GM21786 (cell line): ENCODE data around the gene SND1.

Source experiments
- ATAC-seq: cut with Tn5 transposase; IDR thresholded peaks from one replicate; pipeline ENCODE4 v1.9.1; 2021; ENCODE audit not compliant: unreplicated experiment

The SND1 gene

DNA sequence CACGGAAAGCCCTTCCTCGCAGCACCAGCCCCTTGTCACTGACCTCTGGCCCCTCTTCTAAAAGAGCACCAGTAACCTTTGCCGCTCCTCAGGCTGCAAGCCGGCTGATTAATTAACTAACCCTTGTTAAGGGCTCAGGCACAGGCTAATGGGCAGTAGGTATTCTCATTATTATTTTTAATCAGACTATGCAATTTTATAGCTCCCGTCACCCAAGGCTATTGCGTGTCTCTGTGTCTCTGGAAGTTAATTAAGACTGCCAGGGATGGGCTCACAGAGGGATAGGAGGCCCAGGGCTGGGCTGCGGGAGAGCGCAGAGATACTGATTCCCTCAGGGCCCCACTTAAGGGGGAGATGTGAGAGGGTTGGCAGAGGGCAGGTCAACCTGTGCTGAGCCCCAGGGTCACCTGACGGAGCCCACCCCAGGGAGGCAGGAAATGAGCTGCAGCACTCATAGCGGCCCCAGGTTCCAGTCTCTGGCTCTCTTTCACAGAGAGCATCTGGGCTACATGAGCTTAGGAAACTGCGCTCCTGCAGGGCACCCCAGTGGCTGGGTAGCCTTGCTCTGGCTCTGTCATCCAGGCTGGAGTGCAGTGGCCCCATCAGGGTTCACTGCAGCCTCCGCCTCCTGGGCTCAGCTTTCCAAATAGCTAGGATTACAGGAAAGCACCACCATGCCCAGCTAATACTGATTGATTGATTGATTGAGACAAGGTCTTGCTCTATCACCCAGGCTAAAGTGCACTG is 471.5 kb downstream of the SND1 start:
- no peak for ATAC-seq

DNA sequence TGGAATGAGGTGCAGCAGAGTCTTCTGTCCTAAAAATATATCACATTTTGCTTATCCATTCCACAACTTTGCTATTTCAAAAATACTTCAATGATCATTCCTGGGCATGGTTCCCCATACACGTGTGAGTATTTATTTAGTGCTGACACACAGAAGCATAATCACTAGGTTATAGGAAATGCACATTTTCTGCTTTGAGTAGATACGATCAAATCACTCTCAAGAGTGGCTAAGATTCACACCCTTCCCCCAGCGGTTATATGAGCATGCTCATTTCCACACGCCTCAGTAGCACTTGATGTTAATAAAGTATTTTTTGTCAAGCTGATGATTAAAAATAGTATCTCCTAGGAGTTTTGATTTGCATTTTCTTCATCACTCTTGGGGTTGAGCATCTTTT is 472.8 kb downstream of the SND1 start:
- no peak for ATAC-seq

DNA sequence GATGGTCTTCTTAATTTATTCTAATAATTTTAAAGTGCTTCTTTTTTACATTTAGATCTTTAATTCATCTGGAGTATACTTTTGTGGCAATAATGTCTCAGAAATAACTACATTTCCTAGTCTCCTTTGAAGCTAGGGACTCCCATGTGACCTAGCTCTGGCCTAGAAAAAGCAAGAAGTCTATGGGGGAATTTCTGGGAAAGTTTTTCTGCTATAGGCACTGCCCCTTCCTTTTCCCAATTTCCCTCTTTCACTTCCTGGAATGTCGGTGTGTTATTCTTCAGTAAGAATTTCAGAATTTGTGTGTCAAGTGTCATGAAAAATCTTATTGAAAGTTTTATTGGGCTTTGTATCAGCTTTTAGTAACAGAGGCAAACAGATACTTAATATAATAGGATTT is 473.8 kb downstream of the SND1 start:
- no peak for ATAC-seq

DNA sequence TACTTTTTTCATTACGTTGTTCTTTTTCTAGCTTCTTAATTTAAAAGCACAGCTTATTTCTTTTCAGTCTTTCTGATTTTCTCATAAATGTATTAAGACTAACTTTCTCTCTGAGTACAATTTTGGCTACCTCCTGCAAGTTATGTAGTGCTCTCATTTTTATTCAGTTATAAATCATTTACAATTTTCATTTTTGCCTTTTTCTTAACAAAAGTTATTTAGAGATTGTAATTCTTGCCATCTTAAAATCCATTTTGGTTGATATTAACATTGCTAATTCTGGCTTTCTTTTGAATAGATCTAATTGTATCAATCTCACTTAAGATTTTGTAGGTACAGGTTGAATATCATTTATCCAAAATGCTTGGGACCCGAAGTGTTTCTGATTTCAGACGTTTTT is 476.4 kb downstream of the SND1 start:
- no peak for ATAC-seq

- no peak for ATAC-seq
Observed at GRCh38 chr7:128129224-128129864, 477.4 kb downstream of the SND1 start.

DNA sequence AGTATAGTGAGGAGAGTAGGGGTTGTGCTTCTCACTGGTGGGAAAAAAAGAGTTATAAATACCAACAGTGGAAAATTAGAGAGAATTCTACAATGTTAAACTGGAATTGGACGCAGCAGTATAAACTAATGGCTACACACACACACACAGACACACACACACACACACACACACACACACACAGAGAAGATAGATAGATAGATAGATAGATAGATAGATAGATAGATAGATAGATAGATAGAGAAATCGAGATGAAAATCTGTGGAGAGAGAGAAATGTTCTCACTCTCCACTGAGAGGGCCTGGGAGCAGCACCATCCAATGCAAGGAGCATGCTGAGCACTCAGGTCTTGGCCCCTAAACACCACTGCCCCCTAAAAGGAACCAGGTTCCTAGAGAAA is 479.1 kb downstream of the SND1 start:
- ATAC-seq, result no peak

- ATAC-seq, result no peak
Observed at GRCh38 chr7:128131731-128132130, 479.7 kb downstream of the SND1 start.

- no peak for ATAC-seq
Observed at GRCh38 chr7:128132426-128133069, 480.6 kb downstream of the SND1 start.

GRCh38 chr7:128135159-128135514 is 483.1 kb downstream of the SND1 start:
- no peak for ATAC-seq

- ATAC-seq, result peak; percentile 92
Observed at GRCh38 chr7:128135515-128136214, 483.7 kb downstream of the SND1 start.

DNA sequence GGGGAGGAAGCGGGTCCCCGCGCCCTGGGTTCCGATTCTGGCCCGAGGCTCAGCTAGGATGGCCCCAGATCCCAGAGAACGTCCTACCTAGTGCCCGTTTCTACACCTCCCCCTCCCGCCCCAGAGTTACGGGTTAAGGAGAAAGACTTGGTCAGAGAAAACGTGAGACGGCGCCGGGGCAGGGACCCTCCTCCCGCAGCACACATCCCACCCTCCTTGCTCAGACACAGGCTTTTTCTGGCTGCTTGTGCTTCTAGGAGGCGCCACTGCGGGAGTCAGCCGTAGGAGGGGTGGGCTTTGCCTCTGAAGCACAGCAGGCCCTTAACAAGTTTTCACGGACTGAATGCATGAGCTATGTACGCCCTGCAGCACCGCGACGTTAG is 484.2 kb downstream of the SND1 start:
- peak; percentile 11 for ATAC-seq

- ATAC-seq, result no peak
Observed at GRCh38 chr7:128137181-128137580, 485.2 kb downstream of the SND1 start.

- no peak for ATAC-seq
Observed at GRCh38 chr7:128139406-128139805, 487.4 kb downstream of the SND1 start.

DNA sequence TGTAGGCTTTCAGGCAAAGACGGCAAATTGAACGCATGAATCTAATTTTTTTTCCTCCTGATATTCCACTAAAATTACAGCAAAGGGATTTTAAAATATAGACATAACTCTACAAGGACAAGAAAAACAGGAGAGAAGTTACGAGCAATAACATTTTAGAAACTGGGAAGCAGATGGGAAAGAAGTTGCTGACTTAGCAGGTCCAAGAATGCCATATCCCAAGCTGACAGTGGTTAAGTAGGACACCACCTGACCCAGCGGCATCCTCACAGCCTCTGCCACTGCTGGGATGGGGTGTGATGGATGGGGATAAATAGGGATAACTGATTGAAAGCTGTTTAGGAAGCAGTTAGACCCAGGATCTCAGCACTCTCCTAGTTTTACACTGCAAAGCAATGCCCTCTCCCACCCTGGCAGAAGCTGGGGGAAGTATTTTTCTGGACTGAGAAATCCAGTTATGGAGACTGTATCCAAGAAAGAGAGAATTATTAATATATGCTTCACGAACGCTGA is 489.7 kb downstream of the SND1 start:
- no peak for ATAC-seq
